LNCaP clone FGC (cell line): ENCODE results near the gene SMIM15.
A peak's percentile ranks its signal among the peaks of the same experiment; 100 is the strongest.

Experiments used
- DNase-seq: peaks from one replicate; pipeline ENCODE4 v3.0.0-alpha.2; 2011; ENCODE audit warnings: low read depth
- H3K4me3 ChIP-seq: 2 replicates; pipeline ENCODE4 v1.5.1; 2011; ENCODE audit warnings: mild to moderate bottlenecking, low read depth, low read length, control low read depth
- TF ChIP-seq, protein P1 (sequence below): IDR thresholded peaks from 2 replicates; pipeline ENCODE4 v1.5.1; 2012; ENCODE audit warnings: mild to moderate bottlenecking; ENCODE audit not compliant: control insufficient read depth, insufficient read depth; ENCODE audit errors: extremely low read depth

Gene SMIM15

DNA sequence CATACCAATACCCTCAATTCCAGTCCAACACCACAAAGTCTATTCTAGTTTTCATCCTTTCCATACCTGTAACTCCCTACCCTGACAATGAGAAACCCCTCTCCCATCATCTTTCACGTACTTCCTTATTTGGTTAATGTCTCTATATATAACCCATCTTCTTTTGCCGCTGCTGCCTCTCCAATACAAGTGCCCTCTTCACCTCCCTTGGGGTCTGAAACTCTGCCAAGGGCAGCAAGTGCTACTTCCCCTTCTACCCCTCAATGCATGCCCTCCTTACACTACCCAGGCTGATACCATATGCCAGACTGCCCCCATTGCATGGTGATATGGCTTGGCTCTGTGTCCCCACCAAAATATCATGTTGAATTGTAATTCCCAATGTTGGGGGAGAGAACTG lies 24.4 kb upstream of the SMIM15 start:
- TF ChIP-seq, protein P1, sequence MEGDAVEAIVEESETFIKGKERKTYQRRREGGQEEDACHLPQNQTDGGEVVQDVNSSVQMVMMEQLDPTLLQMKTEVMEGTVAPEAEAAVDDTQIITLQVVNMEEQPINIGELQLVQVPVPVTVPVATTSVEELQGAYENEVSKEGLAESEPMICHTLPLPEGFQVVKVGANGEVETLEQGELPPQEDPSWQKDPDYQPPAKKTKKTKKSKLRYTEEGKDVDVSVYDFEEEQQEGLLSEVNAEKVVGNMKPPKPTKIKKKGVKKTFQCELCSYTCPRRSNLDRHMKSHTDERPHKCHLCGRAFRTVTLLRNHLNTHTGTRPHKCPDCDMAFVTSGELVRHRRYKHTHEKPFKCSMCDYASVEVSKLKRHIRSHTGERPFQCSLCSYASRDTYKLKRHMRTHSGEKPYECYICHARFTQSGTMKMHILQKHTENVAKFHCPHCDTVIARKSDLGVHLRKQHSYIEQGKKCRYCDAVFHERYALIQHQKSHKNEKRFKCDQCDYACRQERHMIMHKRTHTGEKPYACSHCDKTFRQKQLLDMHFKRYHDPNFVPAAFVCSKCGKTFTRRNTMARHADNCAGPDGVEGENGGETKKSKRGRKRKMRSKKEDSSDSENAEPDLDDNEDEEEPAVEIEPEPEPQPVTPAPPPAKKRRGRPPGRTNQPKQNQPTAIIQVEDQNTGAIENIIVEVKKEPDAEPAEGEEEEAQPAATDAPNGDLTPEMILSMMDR = no peak
- H3K4me3 ChIP-seq = no peak overlapping the region
- no peak for DNase-seq

DNA sequence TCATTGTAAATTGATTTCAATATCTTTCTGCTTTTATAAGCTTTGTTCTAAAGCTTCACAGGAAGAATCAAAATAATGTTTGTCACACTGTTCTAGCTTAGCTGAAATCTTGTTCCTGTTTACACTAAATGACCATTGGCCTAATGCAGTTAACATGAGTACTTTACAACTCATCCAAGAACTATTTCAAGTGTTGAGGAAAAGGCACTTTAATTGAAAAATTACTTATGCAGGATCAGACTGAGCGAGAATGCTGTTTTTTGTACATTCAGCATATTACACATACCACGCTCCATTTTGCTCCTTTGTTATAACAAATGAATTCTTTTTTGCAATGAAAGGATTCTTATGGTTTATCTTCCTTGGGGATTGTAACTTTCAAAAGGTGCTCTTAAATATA lies 22.4 kb upstream of the SMIM15 start:
- DNase-seq = no peak

DNA sequence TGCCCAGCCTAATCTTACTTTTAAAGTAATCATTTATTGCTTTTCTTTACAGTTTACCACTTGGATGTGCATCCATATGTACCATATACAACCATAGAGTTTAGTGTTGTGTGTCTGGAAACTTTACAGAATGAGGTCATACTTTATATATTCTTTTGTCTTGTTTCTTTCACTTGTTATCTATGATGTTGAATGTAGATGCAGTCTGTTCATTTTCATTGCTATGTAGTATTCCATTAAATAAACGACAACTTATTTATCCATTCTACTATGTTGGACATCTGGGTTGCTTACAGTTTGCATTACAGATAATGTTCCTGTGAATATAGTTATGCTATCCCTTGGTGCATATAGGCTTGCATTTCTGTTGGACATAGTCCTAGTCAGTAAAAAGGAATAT lies 21.3 kb upstream of the SMIM15 start:
- no peak overlapping the region for H3K4me3 ChIP-seq
- no peak for DNase-seq
- TF ChIP-seq, protein P1 = no peak

More for the DNA sequence above, 22.4 kb upstream of the SMIM15 start:
- no peak overlapping the region for H3K4me3 ChIP-seq
- TF ChIP-seq, protein P1 = no peak

DNA sequence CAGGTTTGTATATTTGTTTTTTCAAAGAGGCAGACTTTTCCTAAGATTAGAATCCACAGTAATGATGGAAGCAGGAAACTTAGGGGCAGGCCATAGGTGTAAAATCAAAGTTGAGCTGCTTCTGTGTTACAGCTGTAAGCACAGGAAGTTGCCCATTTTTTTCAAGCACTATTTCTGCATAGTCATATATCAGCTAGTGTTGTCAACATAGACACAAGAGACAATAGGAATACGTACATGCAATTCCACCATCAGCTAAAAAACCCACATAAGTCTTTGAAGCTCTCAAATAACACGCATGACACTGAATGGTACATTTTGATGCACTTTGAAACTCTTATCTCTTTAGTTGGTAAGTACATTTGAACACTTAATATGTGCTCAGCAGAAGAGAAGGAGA lies 20.2 kb upstream of the SMIM15 start:
- DNase-seq = no peak
- H3K4me3 ChIP-seq = no peak overlapping the region
- TF ChIP-seq, protein P1 = no peak

DNA sequence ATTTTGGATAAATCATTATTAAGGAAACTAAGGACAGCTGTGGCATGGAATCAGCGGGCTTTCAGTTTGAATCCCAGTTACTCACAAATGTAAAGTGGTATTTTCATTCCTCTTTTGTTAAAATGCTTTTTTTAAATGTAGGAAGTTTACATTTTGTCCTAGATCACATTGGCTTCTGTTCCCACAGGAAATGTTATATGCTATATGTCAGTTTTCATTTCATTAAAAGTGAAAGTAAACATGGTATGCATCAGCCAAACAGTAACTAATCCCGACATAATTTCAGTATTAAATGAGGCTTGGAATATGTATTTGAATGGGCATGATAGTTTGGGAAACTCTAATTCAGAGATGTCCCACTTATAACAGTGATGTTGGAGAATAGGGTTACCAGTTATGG lies 18.6 kb upstream of the SMIM15 start:
- TF ChIP-seq, protein P1 = no peak
- no peak overlapping the region for H3K4me3 ChIP-seq
- no peak for DNase-seq

DNA sequence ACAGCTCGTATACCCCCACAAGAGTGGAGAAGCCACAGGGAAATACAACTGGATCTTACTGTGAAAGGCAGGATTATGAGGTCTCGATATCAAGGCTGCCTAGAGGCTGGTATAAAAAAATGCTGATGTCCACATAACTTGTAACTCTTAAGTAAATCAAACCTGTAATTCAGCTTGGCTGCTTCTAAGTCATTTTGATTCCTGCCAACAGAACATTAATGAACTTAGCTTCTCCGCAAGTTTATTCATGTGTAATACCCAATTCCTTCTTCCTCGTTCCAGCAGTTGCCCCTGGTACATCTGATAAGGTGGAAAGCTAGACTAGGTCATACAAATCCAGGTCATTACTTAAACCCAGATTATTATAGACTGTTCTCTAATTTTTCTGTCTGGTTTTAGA lies 16.4 kb upstream of the SMIM15 start:
- TF ChIP-seq, protein P1 = no peak
- DNase-seq = peak; percentile 76
- H3K4me3 ChIP-seq = no peak overlapping the region

DNA sequence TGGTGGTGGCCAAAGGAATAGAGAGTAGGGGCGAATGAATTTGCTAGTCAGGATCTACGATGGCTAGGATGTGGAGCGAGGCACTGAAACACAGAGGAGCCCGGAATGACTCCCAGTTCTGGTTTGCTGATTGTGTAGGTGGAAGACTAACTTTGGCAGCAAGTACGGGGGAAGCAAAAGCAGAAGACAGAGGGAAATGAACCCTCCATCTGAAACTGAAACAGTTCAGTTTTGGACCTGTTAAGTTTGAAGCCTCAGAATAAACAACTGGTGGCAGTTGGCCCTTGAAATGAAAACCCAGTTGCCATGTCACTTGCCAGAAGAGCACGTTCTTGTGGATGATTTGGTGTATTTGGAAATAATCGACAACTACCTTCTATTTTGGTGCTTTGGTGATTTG lies 15.4 kb upstream of the SMIM15 start:
- TF ChIP-seq, protein P1 = no peak
- no peak overlapping the region for H3K4me3 ChIP-seq
- DNase-seq = no peak
